ENCODE measurements around the gene ABCA13. TPM values are rescaled to one million over a fixed set of nuclear protein-coding genes. Genes with fewer than 3 reads are reported as not detected.

ABCA13 gene
- total RNA-seq, 4 donors from 2014 or later = under 0.01 to 0.96 (median 0.35) TPM

DNA sequence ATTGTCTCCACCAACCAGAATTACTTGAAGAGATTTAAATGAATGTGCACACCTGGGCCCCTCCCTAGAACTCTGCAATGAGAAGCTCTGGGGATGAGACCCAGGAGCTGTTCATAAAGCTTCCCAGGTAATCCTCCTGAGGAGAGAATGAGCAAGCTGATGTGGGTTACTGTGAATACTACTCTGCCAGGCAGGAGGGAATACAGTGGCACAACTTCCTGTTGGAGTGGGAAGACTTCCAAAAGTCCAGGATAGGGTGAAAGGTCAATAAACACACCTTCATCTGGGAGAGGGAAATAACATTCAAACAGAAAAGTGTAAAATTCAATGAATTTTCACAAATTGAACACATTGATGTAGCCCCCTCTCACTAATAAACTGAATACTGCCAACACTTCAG lies 351.4 kb downstream of the ABCA13 start:
- Histone ChIP-seq H3K4me3 (no peak overlapping the region), H3K4me1 (no peaks in the 10 kb centered on the region), H3K36me3 (no peaks in the 10 kb centered on the region), H3K27me3 (no peaks in the 10 kb centered on the region), H3K27ac (no peak overlapping the region), H3K9me3 (no peaks in the 10 kb centered on the region)
- TF ChIP-seq POLR2AphosphoS5 (IDR thresholded peaks at IDR 0.05) (no peak), EP300 (IDR thresholded peaks at IDR 0.05; ENCODE audit: low read depth) (no peak), POLR2A (IDR thresholded peaks at IDR 0.05) (no peak)
- TF ChIP-seq, protein P1, sequence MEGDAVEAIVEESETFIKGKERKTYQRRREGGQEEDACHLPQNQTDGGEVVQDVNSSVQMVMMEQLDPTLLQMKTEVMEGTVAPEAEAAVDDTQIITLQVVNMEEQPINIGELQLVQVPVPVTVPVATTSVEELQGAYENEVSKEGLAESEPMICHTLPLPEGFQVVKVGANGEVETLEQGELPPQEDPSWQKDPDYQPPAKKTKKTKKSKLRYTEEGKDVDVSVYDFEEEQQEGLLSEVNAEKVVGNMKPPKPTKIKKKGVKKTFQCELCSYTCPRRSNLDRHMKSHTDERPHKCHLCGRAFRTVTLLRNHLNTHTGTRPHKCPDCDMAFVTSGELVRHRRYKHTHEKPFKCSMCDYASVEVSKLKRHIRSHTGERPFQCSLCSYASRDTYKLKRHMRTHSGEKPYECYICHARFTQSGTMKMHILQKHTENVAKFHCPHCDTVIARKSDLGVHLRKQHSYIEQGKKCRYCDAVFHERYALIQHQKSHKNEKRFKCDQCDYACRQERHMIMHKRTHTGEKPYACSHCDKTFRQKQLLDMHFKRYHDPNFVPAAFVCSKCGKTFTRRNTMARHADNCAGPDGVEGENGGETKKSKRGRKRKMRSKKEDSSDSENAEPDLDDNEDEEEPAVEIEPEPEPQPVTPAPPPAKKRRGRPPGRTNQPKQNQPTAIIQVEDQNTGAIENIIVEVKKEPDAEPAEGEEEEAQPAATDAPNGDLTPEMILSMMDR (IDR thresholded peaks at IDR 0.05) = no peak
- intact Hi-C loops (cut with DNase I; ENCODE audit: low total_unique reads) (no loop called here), in situ Hi-C loops (cut with MboI; ENCODE audit: low pct_ligation_motif_present in 1 of 4, low pct_unique_long_range_greater_than_20kb in 1 of 4, low sequenced_read_pairs in 3 of 4) (no loop called here)
- DNase-seq = no peak

DNA sequence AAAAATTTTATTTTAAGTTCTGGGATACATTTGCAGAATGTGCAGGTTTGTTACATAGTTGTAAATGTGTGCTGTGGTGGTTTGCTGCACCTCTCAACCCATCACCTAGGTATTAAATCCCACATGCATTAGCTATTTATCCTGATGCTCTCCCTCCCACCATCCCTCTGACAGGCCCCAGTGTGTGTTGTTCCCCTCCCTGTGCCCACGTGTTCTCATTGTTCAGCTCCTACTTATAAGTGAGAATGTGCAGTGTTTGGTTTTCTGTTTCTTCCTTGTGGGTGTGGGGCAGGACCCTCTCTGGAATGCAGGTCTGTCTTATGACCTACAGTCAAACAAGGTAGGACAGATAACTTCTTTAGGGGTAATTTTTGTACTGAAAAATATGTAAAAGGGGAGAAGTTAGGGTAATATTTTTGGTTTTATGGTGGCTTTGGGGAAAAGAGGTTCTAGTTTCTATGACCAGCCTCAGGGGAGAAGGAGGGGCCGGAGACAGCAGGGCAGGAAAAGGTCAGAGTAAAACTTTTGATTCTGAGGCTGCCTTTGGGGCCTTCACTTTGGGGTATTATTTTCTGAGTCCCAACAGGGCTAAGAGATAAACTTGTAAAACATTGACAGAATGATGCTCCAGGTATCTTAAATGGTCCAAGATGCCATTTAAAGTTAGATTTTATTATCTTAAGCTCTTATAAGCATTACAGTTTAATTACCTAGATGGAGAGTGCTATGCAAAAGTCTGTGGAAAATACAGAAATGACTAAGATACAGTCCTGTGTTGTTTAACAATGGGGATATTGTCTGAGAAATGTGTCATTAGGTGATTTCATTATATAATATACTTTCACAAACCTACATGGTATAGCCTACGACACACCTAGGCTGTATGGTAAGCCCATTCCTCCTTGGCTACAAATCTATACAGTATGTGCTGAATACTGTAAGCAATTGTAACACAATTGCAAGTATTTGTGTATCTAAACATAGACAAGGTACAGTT lies 354.8 kb downstream of the ABCA13 start:
- no peak overlapping the region for H3K27ac ChIP-seq
- in situ Hi-C loops (cut with MboI; ENCODE audit: low pct_ligation_motif_present in 1 of 4, low pct_unique_long_range_greater_than_20kb in 1 of 4, low sequenced_read_pairs in 3 of 4) = no loop called here
- H3K27me3 ChIP-seq = no peaks in the 10 kb centered on the region
- H3K4me1 ChIP-seq = no peaks in the 10 kb centered on the region
- H3K36me3 ChIP-seq = no peaks in the 10 kb centered on the region
- H3K9me3 ChIP-seq = no peaks in the 10 kb centered on the region
- TF ChIP-seq EP300 (IDR thresholded peaks at IDR 0.05; ENCODE audit: low read depth) (no peak), POLR2AphosphoS5 (IDR thresholded peaks at IDR 0.05) (no peak), POLR2A (IDR thresholded peaks at IDR 0.05) (no peak)
- TF ChIP-seq, protein P1 (IDR thresholded peaks at IDR 0.05) = no peak
- H3K4me3 ChIP-seq = no peak overlapping the region
- WGBS, 2 donors (ENCODE audit: low coverage in 1 of 2) = 60 to 64% methylated on average over 3 of the region's 3 CpGs
- intact Hi-C loops (cut with DNase I; ENCODE audit: low total_unique reads) = no loop called here
- DNase-seq = no peak

DNA sequence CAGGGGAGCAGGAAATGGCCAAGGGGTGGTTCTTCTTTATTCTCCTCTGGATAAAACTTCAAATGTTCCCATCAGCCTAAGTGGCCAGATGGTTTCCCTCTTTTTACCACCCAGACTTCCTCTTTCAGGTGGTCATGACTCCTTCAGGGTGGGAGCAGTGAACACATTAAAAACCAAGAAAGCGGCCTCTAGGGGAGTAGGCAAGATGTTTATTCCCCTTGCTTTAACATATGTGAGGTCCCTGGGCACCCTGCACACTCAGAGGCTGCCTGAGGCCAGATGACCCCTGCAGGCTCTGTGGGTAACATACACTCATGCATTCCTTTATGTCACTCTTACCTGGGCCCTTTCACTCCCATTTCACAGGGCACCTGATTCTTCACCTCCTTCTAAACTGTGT lies 357.4 kb downstream of the ABCA13 start:
- TF ChIP-seq EP300 (IDR thresholded peaks at IDR 0.05; ENCODE audit: low read depth) (no peak), POLR2AphosphoS5 (IDR thresholded peaks at IDR 0.05) (no peak), POLR2A (IDR thresholded peaks at IDR 0.05) (no peak)
- TF ChIP-seq, protein P1 (IDR thresholded peaks at IDR 0.05) = no peak
- 14 to 83% methylated on average over 1 of the region's 1 CpG for WGBS, 2 donors (ENCODE audit: low coverage in 1 of 2)
- no peak overlapping the region for H3K27ac ChIP-seq
- no peaks in the 10 kb centered on the region for H3K36me3 ChIP-seq
- no peaks in the 10 kb centered on the region for H3K9me3 ChIP-seq
- no peak for DNase-seq
- no peak overlapping the region for H3K4me3 ChIP-seq
- no peaks in the 10 kb centered on the region for H3K27me3 ChIP-seq
- H3K4me1 ChIP-seq = no peaks in the 10 kb centered on the region
- intact Hi-C loops (cut with DNase I; ENCODE audit: low total_unique reads) (no loop called here), in situ Hi-C loops (cut with MboI; ENCODE audit: low pct_ligation_motif_present in 1 of 4, low pct_unique_long_range_greater_than_20kb in 1 of 4, low sequenced_read_pairs in 3 of 4) (no loop called here)

DNA sequence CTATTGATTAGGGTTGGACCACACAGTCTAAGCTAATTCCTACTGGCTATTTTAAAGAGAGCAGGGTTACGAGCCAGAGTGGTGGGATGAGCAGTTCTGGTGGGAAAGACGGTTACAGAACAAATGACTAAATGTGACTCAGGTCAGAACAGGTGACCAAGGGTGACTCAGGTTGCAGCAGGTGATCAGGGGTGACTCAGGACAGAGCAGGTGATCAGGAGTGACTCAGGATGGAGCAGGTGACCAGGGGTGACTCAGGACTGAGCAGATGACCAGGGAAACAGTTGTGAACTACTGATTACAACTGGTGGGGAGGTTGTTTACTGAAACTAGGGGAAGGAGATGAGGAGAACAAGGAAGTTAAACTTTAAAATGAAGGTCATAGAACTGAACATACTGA lies 366.3 kb downstream of the ABCA13 start:
- intact Hi-C loops (cut with DNase I; ENCODE audit: low total_unique reads) = no loop called here
- no peaks in the 10 kb centered on the region for H3K9me3 ChIP-seq

More for the DNA sequence above, 366.3 kb downstream of the ABCA13 start:
- Histone ChIP-seq H3K27me3 (no peaks in the 10 kb centered on the region), H3K36me3 (no peaks in the 10 kb centered on the region), H3K4me1 (no peaks in the 10 kb centered on the region), H3K27ac (no peak overlapping the region), H3K4me3 (no peak overlapping the region)
- WGBS, 2 donors (ENCODE audit: low coverage in 1 of 2) = 79 to 100% methylated on average over 1 to 2 of the region's 2 CpGs
- no peak for DNase-seq
- no peak for TF ChIP-seq POLR2A (IDR thresholded peaks at IDR 0.05)
- TF ChIP-seq, protein P1 (IDR thresholded peaks at IDR 0.05) = no peak
- TF ChIP-seq EP300 (IDR thresholded peaks at IDR 0.05; ENCODE audit: low read depth) = no peak
- TF ChIP-seq POLR2AphosphoS5 (IDR thresholded peaks at IDR 0.05) = no peak
- in situ Hi-C loops (cut with MboI; ENCODE audit: low pct_ligation_motif_present in 1 of 4, low pct_unique_long_range_greater_than_20kb in 1 of 4, low sequenced_read_pairs in 3 of 4) = no loop called here
